GM18526 (cell line): ENCODE results near the gene GUCD1.

Experiments
- POLR2A ChIP-seq: IDR thresholded peaks from 3 replicates; pipeline ENCODE4 v1.6.1; 2011; ENCODE audit not compliant: insufficient read length; ENCODE audit errors: extremely low read depth

The GUCD1 gene

GRCh38 chr22:24502034-24502433, 52.9 kb downstream of the GUCD1 start:
- no peak for TF ChIP-seq POLR2A

DNA sequence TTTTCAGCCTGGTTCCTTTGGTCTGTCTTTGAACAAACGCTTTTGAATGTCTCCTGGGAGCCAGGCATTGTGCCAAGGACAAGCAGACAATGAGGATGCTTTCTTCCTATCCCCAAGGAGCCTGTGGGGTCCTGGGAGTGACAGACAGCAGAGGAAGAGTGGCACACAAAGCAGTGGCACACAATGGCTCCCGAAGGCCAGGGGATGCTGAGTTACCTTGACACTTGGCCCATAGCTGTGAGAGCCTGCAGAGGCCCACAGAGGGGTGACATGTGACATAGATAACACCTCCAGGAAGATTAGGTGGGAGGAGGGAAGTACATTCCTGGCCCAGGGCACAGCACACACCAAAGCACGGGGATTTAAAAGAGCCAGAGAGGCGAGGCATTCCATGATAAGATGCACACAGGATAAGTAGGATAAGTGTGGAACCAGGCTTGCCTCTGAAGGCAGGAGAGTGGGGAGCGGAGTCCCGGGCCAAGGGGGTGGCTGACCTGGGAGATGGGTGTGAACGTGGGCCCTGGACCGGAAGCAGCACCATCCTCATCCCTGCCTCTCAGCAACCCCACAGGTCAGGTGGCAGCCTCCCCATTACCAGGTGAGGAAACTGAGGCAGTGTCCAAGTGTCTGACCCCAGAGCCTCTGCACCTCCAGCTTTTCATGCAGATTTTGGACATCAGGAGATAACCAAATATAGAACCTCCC, 53.5 kb downstream of the GUCD1 start:
- TF ChIP-seq POLR2A, result no peak

DNA sequence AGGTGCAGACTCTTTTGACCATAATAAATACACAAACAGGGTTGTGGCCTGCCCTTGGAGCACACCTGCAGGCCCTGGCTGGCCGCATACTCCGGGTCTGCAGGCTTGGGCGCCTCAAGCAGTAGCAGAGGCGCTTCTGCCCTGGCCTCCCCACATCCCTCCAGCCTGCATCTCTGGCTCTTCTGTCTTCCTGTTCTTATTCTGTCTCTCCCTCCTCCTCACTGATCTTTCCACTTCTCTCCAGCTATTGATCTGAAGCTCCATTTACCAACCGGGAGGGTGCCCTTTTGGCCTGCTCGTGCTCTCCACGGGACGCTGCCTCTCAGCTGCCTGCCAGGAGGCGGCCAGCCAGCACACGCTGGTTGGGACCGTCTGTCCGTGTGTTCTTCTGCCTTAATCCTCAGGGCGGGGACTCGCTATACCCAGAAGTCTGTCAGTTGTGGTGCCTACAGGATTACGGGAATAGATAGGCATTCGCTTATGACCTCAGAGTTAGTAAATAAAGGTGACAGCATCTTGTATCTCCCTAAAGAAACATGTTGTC, 54.6 kb downstream of the GUCD1 start:
- TF ChIP-seq POLR2A, result no peak

DNA sequence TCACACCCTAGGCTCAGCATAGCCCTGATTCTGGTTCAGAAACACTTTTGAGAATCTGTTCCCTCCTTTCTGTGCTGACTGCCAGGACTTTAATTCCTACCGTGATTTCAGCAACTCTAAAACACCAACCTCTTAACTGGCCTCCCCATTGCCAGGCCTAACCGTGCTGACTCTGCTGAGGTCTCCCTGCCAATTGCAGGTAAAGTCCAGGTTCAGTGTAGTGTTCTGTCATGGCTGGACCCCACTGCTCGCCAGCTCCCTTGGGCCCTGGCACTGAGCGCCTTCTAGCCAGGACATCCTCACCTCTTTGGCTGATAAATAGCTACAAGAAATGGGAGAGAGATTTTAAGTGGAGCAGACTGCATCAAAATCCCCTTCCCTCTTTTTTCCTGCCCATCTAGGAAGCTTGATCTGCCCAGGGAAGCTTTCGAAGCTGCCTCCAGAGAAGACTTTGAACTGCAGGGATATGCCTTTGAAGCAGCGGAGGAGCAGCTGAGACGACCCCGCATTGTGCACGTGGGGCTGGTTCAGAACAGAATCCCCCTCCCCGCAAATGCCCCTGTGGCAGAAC, 55.1 kb downstream of the GUCD1 start:
- TF ChIP-seq POLR2A, result no peak

- no peak for TF ChIP-seq POLR2A
Observed at GRCh38 chr22:24498824-24499223, 56.1 kb downstream of the GUCD1 start.

- no peak for TF ChIP-seq POLR2A
Observed at GRCh38 chr22:24497841-24498258, 57.1 kb downstream of the GUCD1 start.

DNA sequence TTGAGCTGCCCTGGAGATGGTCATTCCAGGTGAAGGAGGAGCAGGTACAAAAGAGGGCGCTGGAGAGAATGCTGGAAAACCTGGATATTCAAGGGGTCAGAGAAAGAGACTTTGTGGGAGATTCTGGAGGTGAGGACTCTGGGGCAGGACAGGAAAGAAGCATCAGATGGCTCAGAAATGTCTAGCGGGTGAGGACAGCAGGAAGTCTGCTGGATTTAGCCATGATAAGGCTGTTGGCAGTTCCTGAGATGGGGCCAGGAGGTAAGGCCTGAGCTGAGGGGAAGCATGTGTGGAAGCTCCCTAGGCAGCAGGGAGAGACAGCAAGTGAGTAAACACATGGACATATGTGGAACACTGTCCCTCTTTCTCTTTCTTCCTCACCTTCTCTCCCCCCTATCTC, 58.3 kb downstream of the GUCD1 start:
- TF ChIP-seq POLR2A, result no peak

- TF ChIP-seq POLR2A, result no peak
Observed at GRCh38 chr22:24496234-24496633, 58.7 kb downstream of the GUCD1 start.

- no peak for TF ChIP-seq POLR2A
Observed at GRCh38 chr22:24495365-24495675, 59.6 kb downstream of the GUCD1 start.

DNA sequence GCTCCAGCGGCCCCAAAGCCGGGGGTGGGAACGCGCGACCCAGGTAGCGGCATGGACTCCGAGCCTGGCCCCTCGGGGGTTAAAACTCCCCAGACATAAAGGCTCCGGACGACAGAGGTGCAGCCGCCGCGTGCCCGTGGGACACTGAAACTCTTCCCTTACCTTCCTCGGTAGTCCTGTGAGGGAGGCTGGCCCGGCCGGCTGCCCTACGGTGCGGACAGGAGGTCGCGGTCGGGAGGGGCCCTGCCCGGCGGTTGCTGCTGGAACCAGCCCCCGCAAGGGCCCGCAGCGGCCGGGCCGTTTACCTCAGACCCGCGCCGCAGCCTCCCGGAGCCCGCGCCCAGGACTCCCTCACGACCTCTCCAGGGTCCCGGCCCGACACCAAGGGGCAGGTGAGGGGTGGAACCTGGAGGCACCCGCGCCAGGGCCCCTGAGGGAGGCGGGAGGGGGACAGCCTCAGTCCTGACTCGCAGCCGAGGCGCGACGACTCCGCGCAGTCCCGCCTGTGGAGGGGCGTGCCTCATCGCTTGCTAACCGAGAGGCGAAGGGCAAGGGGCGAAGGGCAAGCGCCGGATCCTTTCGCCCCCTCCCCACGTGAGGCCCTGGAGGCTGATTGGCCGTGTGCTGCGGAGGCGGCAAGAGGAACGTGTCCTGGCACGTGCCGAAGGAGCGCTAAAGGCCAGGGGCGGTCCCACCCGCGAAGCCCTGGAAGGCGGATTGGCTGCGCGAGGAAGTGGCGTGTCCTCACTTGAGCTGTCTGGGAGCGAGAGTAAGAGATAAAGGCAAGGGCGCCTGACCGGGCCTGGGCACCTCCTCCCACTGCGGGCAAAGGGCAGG, 60.2 kb downstream of the GUCD1 start, which contains the start of gene UPB1:
Gene UPB1, plus strand, starts transcription at position 805 of the 837 bp plus-strand sequence. CDS start 72 bp downstream, outside the sequence.
- TF ChIP-seq POLR2A, result no peak

GRCh38 chr22:24494167-24494527, 60.8 kb downstream of the GUCD1 start:
- no peak for TF ChIP-seq POLR2A

DNA sequence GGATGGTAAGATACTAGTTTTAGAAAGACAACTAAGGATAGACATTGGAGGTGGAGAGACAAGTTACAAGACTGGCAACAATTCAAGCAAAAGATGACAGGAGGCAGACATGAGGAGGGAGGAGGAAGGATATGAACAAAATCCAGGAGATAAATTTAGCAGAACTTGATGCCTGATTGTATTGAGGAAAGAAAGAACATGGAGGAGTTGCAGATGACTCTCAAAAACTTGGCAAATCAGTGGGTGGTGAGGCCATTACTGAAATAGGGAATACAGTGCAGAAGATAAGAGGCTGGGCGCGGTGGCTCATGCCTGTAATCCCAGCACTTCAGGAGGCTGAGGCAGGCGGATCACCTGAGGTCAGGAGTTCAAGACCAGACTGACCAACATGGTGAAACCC, 62.5 kb downstream of the GUCD1 start:
- TF ChIP-seq POLR2A, result no peak
